Mesothelial cell of epicardium (in vitro differentiated cells): ENCODE measurements around the gene KIAA1328. TPM values are rescaled to one million over a fixed set of nuclear protein-coding genes. Genes with fewer than 3 reads are reported as not detected.

ENCODE experiments used
- DNase-seq, 2 experiments: peaks; one replicate each; pipeline ENCODE4 v3.0.0; 2021; ENCODE audit warnings: low spot score in 2 of 2; ENCODE audit not compliant: unreplicated experiment in 2 of 2
- H3K27ac Mint-ChIP-seq: 2 replicates; pipeline ENCODE4 v1.8.0; 2021; ENCODE audit warnings: mixed read lengths
- H3K27me3 Mint-ChIP-seq: 2 replicates; pipeline ENCODE4 v1.8.0; 2021; ENCODE audit warnings: low read depth, mixed read lengths
- H3K36me3 Mint-ChIP-seq: 2 replicates; pipeline ENCODE4 v1.8.0; 2021; ENCODE audit warnings: mixed read lengths
- H3K4me1 Mint-ChIP-seq: 2 replicates; pipeline ENCODE4 v1.8.0; 2021; ENCODE audit warnings: mixed read lengths
- H3K4me3 Mint-ChIP-seq: 2 replicates; pipeline ENCODE4 v1.8.0; 2021; ENCODE audit warnings: mild to moderate bottlenecking, moderate library complexity, mixed read lengths
- H3K9me3 Mint-ChIP-seq: 2 replicates; pipeline ENCODE4 v1.8.0; 2021; ENCODE audit warnings: mixed read lengths
- total RNA-seq: library from RNA; stranded (reverse); gene quantifications from 3 replicates; pipeline ENCODE4 v1.2.1, GENCODE V29; 2021
- TF ChIP-seq, protein P1 (sequence below): fragments of 200-600 bp; sonication (generic); IDR thresholded peaks from one replicate; pipeline ENCODE4 v1.5.0; 2021; ENCODE audit warnings: antibody characterized with exemption; ENCODE audit not compliant: unreplicated experiment

KIAA1328 gene
- total RNA-seq, 1 donor from 2014 or later = 20.8 TPM

DNA sequence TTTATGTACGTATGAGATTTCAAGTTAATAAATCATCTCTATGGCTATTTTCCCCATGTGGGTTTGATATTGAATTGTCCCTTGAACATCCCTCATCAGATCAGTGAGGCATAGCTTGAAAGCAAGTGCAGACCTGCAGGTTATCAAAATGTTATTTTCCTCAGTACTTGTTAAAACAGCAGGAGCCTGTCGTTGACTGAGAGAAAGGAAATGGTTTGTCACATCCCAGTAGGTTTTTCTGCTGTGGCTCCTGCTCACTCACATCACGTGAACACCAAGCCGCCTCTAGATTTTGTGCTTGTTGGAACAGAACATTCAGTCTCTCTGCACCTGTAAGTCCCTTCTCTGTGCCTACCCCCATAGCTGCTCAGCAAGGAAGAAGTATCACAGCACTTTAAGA, 396.4 kb downstream of the KIAA1328 start:
- no peak overlapping the region for H3K27ac Mint-ChIP-seq
- H3K4me1 Mint-ChIP-seq = no peaks in the 10 kb centered on the region
- no peaks in the 10 kb centered on the region for H3K27me3 Mint-ChIP-seq
- H3K4me3 Mint-ChIP-seq = no peak overlapping the region
- TF ChIP-seq, protein P1, sequence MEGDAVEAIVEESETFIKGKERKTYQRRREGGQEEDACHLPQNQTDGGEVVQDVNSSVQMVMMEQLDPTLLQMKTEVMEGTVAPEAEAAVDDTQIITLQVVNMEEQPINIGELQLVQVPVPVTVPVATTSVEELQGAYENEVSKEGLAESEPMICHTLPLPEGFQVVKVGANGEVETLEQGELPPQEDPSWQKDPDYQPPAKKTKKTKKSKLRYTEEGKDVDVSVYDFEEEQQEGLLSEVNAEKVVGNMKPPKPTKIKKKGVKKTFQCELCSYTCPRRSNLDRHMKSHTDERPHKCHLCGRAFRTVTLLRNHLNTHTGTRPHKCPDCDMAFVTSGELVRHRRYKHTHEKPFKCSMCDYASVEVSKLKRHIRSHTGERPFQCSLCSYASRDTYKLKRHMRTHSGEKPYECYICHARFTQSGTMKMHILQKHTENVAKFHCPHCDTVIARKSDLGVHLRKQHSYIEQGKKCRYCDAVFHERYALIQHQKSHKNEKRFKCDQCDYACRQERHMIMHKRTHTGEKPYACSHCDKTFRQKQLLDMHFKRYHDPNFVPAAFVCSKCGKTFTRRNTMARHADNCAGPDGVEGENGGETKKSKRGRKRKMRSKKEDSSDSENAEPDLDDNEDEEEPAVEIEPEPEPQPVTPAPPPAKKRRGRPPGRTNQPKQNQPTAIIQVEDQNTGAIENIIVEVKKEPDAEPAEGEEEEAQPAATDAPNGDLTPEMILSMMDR = no peak
- peaks cover 7% of the 10 kb centered on the region for H3K9me3 Mint-ChIP-seq
- H3K36me3 Mint-ChIP-seq = peaks cover 4% of the 10 kb centered on the region
- DNase-seq = no peak

- Mint-ChIP-seq H3K4me1 (peaks cover 3% of the 10 kb centered on the region), H3K27ac (no peak overlapping the region), H3K4me3 (no peak overlapping the region), H3K27me3 (no peaks in the 10 kb centered on the region), H3K9me3 (peaks cover 7% of the 10 kb centered on the region), H3K36me3 (peaks cover 2% of the 10 kb centered on the region)
- no peak for DNase-seq
- TF ChIP-seq, protein P1 = no peak
These were observed 401.8 kb downstream of the KIAA1328 start for GRCh38 chr18:37230768-37231167.

DNA sequence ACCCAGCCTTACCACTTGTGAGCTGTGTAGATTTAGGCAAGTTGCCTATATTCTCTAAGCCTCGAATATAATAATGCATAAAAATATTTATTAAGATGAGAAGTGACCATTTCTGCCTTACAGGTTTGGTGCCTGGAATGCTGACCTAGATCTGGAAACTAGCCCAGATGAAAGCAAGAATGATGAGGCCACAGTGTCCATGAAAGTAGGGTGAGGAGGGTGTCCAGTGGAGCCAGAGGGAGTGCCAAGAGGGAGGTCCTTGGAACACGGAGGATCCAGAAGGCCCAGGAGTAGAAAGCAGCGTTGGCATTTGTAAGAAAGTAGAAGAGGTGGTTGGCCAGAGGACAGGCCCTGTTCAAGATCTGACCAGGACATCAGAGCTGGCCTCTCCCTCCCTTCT, 402.3 kb downstream of the KIAA1328 start:
- Mint-ChIP-seq H3K27me3 (no peaks in the 10 kb centered on the region), H3K4me1 (peaks cover 3% of the 10 kb centered on the region), H3K9me3 (peaks cover 7% of the 10 kb centered on the region), H3K36me3 (peaks cover 2% of the 10 kb centered on the region), H3K4me3 (no peak overlapping the region), H3K27ac (no peak overlapping the region)
- TF ChIP-seq, protein P1 = no peak
- no peak for DNase-seq

GRCh38 chr18:37235583-37235982, 406.7 kb downstream of the KIAA1328 start:
- TF ChIP-seq, protein P1 = no peak
- Mint-ChIP-seq H3K9me3 (no peaks in the 10 kb centered on the region), H3K4me1 (peaks cover 3% of the 10 kb centered on the region)

GRCh38 chr18:37238282-37239108, 409.6 kb downstream of the KIAA1328 start:
- Mint-ChIP-seq H3K27me3 (peaks cover 13% of the 10 kb centered on the region), H3K4me3 (no peak overlapping the region), H3K36me3 (peaks cover 3% of the 10 kb centered on the region), H3K27ac (no peak overlapping the region), H3K9me3 (no peaks in the 10 kb centered on the region), H3K4me1 (peaks cover 6% of the 10 kb centered on the region)
- DNase-seq = no peak
- TF ChIP-seq, protein P1 = no peak

More at GRCh38 chr18:37235583-37235982, 406.7 kb downstream of the KIAA1328 start:
- Mint-ChIP-seq H3K36me3 (no peaks in the 10 kb centered on the region), H3K4me3 (no peak overlapping the region), H3K27ac (no peak overlapping the region), H3K27me3 (peaks cover 3% of the 10 kb centered on the region)
- DNase-seq = no peak
